Limb (tissue), 2 donors: Measurements from ENCODE around the gene ALS2CL.
A peak's percentile ranks its signal among the peaks of the same experiment; 100 is the strongest.

Experiments
- DNase-seq, 2 donors: peaks; one replicate each; pipeline ENCODE4 v3.0.0-alpha.2; 2016; ENCODE audit errors: extremely low spot score in 2 of 2

Gene ALS2CL

DNA sequence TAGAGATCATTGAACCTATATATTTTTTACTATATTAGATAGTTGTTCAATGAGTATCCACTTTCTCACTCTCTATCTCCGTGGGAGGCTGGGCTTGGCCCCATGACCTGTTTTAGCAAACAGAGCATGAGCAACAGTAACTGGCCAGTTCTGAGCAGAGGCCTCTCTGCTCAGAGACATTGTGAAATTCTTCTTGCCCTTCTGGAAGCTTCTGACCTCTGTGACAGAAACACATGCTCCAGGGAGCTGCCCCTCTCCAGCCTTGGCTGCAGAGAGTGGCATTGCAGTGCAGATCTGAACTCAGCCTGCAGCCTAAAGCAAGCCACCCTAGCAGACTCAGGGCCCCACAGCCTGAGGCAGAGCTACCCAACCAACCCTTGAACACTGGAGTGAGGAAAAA, 60.7 kb downstream of the ALS2CL start:
- DNase-seq, result no peak

DNA sequence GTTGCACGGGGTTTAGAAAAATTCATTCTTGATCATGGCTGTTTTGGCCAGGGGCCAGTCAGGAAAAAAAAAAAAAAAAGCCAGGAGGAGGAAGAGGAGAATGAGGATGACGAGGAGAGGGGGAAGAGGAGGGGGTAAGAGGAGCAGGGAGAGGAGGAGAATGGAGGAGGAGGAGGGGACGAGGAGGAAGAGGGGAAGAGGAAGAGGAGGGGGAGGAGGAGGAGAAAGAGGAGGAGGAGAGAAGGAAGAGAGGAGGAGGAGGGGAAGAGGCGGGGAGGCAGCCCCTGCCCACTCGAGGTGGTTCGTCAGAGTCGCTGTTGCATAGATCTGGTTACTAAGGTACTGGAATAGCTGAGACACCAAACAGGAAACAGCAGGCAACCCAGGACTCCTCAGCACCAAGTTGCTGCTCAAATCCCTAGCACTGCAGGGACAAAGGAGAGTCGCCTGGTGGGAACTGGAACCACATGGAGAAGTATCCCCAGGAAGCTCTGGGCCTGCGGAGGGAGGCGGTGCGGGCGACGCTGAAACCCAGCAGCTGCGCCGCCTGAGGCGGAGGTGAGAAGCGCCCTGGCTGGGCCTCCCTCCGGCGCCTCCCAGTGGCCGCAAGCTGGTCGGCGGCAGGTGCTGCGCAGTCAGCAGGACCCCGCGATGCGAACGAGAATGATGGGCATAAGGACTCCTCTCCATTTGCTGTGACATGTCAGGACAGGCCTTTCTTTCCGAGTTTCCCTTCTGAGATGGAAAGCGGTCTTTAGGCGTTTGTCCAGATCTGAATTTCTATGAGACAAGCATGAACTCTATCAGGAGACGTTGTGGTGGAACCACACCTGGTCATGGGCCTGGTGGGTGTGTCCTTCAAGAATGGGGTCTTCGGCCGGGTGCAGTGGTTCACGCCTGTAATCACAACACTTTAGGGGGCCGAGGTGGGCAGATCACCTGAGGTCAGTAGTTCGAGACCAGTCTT, 63.6 kb downstream of the ALS2CL start:
- peak; percentile 87 to 90 for DNase-seq

- DNase-seq, result peak; percentile 62 to 64
Measured at GRCh38 chr3:46628901-46629369, 64.5 kb downstream of the ALS2CL start.

- no peak for DNase-seq
Measured at GRCh38 chr3:46627078-46627477, 66.4 kb downstream of the ALS2CL start.

DNA sequence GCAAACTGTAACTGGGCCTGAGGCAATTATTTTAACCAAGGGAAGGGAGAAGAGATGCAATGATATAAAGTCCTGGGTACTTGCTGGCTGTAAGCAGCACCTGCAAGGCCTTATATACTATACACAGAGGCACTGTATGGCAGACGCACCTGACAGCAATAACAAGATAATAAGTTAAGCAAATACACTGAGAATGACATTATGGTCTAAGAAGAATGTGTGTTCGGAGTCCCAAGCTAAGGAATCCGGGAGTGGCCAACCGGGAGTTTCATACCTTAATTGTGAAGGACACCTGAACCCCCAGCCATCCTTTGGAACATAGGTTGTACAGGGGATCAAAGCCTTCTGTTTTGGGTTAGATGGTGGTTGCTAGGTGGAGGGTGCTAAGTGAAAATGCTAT, 67.4 kb downstream of the ALS2CL start:
- no peak for DNase-seq

- DNase-seq, result no peak
Measured at GRCh38 chr3:46624975-46625490, 68.4 kb downstream of the ALS2CL start.

DNA sequence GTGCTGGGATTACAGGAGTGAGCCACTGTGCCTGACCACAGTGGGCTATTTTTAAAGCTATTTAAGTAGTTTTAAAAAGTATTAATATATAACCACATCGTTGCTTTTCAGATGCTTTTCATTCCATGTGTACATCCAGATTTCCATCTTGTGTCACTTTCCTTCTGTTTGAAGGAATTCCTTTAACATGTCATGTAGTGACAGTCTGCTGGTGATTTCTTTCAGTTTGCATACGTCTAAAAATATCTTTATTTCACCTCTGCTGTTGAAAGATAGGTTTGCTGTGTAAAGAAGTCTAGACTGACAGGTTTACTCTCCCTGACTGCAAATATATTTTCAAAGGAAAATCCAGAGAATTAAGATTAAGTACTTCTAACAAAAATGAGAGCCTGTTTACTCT, 68.9 kb downstream of the ALS2CL start:
- no peak for DNase-seq

- DNase-seq, result no peak
Measured at GRCh38 chr3:46619845-46620778, 73.4 kb downstream of the ALS2CL start.
